Activated naive CD4-positive, alpha-beta T cell treated with anti-CD3 and anti-CD28 coated beads, Interleukin-2, amount 50 U/mL, for 16 hours (primary cell): ENCODE results near the gene METTL22.
"Not testable (repeated sequence)": the region's sequence is repeated elsewhere in the genome, so short reads cannot be mapped to it uniquely, and the experiment has no call there.

Source experiments
- DNase-seq: peaks from one replicate; pipeline ENCODE4 v3.0.0-alpha.2; 2020

Gene METTL22

GRCh38 chr16:8632675-8633182 lies 11.2 kb downstream of the METTL22 start:
- no peak for DNase-seq

- no peak for DNase-seq
Observed at GRCh38 chr16:8634991-8635736, 13.7 kb downstream of the METTL22 start.

DNA sequence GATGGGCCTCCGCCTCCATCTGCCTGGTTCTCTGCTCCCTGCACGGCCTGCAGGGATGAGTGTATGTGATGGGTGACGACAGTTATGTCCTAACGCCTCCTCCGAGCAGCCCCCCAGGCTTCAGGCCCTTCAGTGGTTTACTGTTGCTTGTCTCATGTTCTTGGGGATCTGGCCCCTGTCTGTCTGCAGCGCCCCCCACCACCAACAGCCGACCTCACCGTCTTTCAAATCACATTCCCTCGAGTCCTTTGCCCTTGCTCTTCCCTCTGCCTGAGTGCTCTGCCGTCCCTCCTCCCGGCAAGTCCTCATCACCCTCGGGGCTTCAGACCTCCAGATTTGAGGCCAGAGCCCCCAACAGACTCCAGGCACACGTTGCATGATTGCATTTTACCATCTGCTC lies 18.2 kb downstream of the METTL22 start:
- DNase-seq = no peak

DNA sequence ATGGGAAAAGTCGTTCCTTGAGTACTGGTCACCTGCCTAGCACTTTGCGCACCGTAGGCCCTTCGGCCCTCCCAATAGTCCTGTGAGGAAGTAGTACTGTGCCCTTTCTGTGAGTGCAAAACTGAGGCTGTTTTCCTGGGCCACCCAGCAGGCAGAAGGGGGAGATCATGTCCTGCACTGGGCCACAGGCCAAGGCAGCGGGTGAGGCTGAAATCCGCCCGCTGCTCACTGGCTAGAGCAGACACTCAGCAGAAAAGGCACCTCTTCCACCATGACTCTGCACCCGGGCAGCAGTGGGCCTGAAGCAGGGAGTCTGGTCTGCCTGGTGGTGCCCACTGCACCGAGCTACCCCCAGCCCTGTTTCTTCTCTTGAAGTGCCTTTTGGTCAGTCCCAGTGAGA lies 20.2 kb downstream of the METTL22 start:
- no peak for DNase-seq

GRCh38 chr16:8642146-8642545 lies 20.6 kb downstream of the METTL22 start:
- DNase-seq = no peak

- no peak for DNase-seq
Observed at GRCh38 chr16:8644211-8645140, 23.0 kb downstream of the METTL22 start.

DNA sequence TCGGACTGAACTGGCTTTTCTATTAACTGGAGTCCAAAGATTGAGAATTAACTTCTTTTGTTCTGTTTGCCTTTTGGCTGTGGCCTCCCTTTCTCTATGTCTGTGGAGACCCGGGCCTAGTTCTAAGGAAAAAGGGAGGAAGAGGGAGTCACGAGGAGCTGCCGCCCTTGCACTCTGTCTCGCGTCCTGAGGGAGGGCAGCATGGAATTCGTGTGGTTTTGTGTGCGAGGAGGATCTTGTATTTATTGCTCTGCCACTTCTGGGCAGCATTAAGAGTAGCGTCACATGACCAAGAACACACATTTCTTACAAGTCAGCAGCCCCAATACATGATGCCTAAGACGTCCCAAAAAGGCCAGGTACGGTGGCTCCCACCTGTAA lies 23.6 kb downstream of the METTL22 start:
- DNase-seq = no peak

- no peak for DNase-seq
Observed at GRCh38 chr16:8645831-8646230, 24.3 kb downstream of the METTL22 start.

- DNase-seq = no peak
Observed at GRCh38 chr16:8646326-8647053, 25.0 kb downstream of the METTL22 start.

- DNase-seq = no peak
Observed at GRCh38 chr16:8647721-8648318, 26.3 kb downstream of the METTL22 start.

DNA sequence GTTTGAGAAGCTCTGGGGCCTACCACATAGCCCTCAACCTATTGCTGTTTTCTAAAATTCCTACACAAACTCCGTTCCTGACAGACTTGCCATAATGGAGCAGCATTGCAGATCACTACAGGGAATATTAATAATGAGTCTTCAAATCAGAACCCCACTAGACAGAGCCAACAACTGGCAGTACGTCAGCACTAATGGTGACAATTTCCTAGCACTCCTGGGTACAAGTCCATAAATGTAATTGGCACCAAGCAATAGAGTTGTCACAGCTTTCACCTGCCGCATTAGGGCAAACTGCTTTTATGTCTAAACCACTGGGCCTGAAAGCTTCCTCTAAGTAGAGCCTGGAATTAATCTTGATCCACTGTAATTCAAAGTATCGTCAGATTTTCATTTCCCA lies 27.4 kb downstream of the METTL22 start:
- DNase-seq = no peak

- no peak for DNase-seq
Observed at GRCh38 chr16:8649829-8650554, 28.5 kb downstream of the METTL22 start.

DNA sequence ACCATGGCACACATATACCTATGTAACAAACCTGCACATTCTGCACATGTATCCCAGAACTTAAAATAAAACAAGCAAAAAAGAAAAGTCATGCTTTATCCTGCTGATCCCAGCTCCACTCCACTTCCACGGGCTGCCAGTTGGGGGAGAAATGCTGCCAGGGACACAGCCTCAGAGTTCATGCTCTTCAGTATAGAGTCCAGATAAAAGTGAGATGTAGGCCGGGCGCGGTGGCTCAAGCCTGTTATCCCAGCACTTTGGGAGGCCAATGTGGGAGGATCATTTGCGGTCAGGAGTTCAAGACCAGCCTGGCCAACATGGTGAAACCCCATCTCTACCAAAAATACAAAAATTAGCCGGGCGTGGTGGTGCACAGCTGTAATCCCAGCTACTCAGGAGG lies 30.5 kb downstream of the METTL22 start:
- not testable (repeated sequence) for DNase-seq

DNA sequence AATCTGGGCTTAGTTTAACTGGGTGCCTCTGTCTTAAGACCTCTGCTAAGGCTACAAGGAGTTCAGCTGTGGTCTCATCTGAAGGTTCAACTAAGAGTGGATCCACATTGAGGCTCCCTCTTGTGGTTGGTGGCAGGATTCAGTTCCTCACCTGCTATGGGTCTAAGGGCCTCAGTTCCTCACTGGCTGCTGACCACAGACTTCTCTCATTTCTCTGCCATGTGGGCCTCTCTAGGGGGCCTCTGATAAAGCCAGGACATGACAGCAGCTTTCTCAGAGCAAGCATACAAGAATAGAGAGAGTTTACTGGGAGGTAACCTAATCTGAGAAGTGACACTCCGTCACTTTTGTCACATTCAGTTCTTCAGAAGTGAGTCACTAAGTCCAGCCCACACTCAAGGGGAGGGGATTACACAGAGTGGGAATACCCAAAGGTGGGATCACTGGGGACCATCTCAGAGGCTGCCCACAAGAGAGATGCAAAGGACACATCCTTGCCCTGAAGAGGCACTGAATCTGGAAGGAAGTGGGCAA lies 33.8 kb downstream of the METTL22 start:
- no peak for DNase-seq

DNA sequence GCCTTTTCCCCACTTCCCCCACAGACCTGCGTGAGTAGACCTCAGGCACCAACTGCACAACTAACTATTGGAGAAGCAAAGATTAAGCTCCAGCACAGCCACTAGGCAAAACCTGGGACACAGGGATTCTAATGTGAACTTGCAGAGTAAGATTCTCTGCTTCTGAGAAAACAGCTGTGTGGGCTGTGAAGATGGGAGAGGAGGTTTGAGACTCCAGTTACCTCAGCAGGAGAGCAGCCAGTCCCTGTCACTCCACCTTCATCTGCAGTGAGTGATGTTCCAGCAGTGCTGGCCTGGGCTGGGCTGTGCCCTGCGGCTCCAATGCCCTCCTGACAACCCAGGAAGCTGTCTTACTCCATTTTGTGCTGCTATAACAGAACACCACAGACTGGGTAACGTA lies 34.9 kb downstream of the METTL22 start:
- DNase-seq = no peak

- peak; percentile 62 for DNase-seq
Observed at GRCh38 chr16:8660841-8661301, 39.4 kb downstream of the METTL22 start.

- DNase-seq = no peak
Observed at GRCh38 chr16:8661703-8662102, 40.2 kb downstream of the METTL22 start.

DNA sequence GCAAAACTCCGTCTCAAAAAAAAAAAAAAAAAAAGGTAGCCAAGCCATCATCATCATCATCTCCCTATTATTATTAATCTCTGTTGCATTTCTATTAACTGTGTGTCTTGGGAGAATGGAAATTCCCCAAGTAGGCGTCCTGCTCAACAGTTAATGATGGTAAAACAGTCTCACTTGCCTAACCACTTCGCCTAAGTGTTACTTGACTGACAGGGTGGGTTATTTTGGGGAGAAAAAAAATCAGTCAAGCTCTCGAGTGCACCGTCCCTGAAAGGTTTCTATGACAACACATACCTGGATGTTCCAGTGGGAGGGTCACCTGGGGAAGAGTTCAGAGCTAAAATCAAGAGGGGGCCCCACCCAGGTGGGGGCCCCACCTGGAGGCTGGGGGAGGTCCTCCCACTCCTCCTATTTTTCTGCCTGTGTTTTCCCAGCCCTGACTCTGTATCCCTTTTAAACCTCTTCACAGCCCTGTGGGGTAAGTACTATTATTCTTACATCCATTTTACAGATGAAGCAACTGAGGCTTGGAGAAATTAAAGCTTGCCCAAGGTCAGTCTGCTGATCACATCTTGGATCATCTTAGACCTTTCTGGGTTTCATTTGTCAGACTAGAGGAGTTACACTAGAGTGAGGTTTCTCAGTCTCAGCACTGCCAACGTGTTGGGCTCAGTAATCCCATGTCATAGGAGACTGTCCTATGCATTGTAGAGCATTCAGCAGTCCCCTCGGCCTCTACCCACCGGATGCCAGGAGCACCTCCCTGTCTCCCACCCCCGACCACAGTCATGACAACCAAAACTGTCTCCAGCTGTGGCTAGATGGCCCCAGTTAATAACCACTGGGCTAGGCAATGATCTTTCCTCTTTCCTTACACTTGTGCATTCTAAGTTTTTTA lies 41.9 kb downstream of the METTL22 start:
- no peak for DNase-seq

GRCh38 chr16:8665529-8665928 lies 44.0 kb downstream of the METTL22 start:
- no peak for DNase-seq

DNA sequence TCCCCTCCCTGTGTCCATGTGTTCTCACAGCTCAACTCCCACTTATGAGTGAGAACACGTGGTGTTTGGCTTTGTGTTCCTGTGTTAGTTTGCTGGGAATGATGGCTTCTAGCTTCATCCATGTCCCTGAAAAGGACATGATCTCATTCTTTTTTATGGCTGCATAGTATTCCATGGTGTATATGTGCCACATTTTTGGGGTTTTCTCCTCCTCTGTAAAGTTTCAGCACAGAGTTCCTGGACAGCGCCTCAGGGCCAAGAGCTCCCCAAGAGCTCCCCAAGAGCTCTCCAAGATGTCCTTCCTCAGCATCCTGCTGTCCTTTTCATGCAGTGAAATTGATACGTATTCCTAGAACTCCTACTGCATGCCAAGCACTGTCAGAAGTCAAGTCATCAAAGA lies 46.0 kb downstream of the METTL22 start:
- no peak for DNase-seq

DNA sequence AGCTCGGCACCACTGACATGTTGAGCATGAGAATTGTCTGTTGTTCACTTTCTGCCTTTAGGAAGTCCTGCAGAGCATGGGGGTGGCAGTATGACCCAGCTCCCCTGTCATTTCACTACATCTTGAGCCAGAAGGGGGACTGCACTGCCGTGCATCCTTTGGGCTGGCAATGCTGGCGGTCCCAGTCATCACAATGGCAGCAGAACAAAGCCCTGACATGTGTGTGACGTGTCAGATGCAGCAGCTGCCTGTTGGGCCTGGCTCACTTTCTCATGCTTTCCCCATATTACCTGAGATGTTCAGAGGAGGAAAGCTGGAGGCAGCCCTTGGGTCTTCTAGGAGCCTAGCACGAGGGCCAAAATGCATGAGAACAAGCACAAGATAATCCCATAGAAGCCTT lies 46.6 kb downstream of the METTL22 start:
- no peak for DNase-seq
